Fibroblast of skin of right quadriceps (primary cell): ENCODE measurements around the gene SYNDIG1.
"Not testable (repeated sequence)": the region's sequence is repeated elsewhere in the genome, so short reads cannot be mapped to it uniquely, and the experiment has no call there.

Experiments
- DNase-seq: peaks from one replicate; pipeline ENCODE4 v3.0.0-alpha.2; 2013

Gene SYNDIG1

GRCh38 chr20:24616258-24617079, 147.0 kb downstream of the SYNDIG1 start:
- no peak for DNase-seq

- no peak for DNase-seq
Observed at GRCh38 chr20:24617080-24617432, 147.6 kb downstream of the SYNDIG1 start.

- no peak for DNase-seq
Observed at GRCh38 chr20:24617757-24618450, 148.5 kb downstream of the SYNDIG1 start.

GRCh38 chr20:24618739-24619138, 149.3 kb downstream of the SYNDIG1 start:
- DNase-seq = no peak

- no peak for DNase-seq
Observed at GRCh38 chr20:24619212-24619611, 149.8 kb downstream of the SYNDIG1 start.

GRCh38 chr20:24620937-24621519, 151.6 kb downstream of the SYNDIG1 start:
- DNase-seq = no peak

GRCh38 chr20:24622856-24623255, 153.4 kb downstream of the SYNDIG1 start:
- DNase-seq = no peak

GRCh38 chr20:24626141-24626540, 156.7 kb downstream of the SYNDIG1 start:
- not testable (repeated sequence) for DNase-seq

- no peak for DNase-seq
Observed at GRCh38 chr20:24627291-24627690, 157.9 kb downstream of the SYNDIG1 start.

GRCh38 chr20:24627926-24628325, 158.5 kb downstream of the SYNDIG1 start:
- no peak for DNase-seq

GRCh38 chr20:24628985-24629384, 159.6 kb downstream of the SYNDIG1 start:
- no peak for DNase-seq

GRCh38 chr20:24629668-24630067, 160.2 kb downstream of the SYNDIG1 start:
- peak; percentile 22 for DNase-seq

- DNase-seq = no peak
Observed at GRCh38 chr20:24630486-24631172, 161.2 kb downstream of the SYNDIG1 start.

- no peak for DNase-seq
Observed at GRCh38 chr20:24631173-24631505, 161.7 kb downstream of the SYNDIG1 start.

- no peak for DNase-seq
Observed at GRCh38 chr20:24632581-24632980, 163.2 kb downstream of the SYNDIG1 start.

GRCh38 chr20:24633026-24633425, 163.6 kb downstream of the SYNDIG1 start:
- DNase-seq = no peak

GRCh38 chr20:24633521-24633920, 164.1 kb downstream of the SYNDIG1 start:
- DNase-seq = no peak

GRCh38 chr20:24634855-24635254, 165.4 kb downstream of the SYNDIG1 start:
- peak; percentile 89 for DNase-seq

- no peak for DNase-seq
Observed at GRCh38 chr20:24636626-24637025, 167.2 kb downstream of the SYNDIG1 start.

GRCh38 chr20:24637087-24637486, 167.7 kb downstream of the SYNDIG1 start:
- no peak for DNase-seq

- no peak for DNase-seq
Observed at GRCh38 chr20:24637941-24638340, 168.5 kb downstream of the SYNDIG1 start.

GRCh38 chr20:24638591-24639548, 169.4 kb downstream of the SYNDIG1 start:
- no peak for DNase-seq
